Measurements from ENCODE around the gene CDCP2. TPM values are rescaled to one million over a fixed set of nuclear protein-coding genes. Genes with fewer than 3 reads are reported as not detected.

The CDCP2 gene
- total and polyA plus RNA-seq, 2 of the 8 experiments (the other 6 are each of a cell fraction or from before 2014, with no cell fraction given) = not detected

DNA sequence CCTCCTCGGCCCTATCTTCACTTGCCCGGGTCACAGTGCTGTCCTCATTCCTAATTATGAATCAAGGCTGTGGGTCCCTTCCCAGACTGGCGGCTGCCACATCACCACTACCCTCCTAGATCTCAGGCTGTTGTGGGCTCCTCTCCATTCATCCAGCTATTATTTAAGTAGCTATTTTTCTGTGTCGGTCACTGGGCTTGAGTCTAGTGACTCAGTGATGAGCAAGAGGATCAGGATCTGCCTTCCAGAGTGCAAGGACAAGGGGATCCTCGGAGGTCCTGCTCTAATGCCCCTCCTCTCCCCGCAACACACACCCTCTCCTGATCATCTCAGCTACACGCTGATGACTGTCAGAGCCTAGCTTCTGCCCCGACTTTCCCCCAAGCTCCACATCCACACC lies 34.1 kb downstream of the CDCP2 start:
- WGBS, 2 experiments (ENCODE audit: extremely low coverage in 1 of 2, insufficient coverage in 1 of 2, insufficient read length in 1 of 2, insufficient replicate concordance in 2 of 2, low coverage in 1 of 2, low lambda C conversion rate in 2 of 2, missing lambda C conversion rate in 1 of 2) = 90% methylated on average over 8 of the region's 8 CpGs; no CpG with 5 or more reads in 1 of the 2 experiments
- H3K14ac ChIP-seq (ENCODE audit: insufficient read length) = no peak overlapping the region
- H2AFZ ChIP-seq (ENCODE audit: low read length) = no peak overlapping the region
- CTCF ChIA-PET (ENCODE audit: partially characterized antibody) = interaction anchor here (0.6 to 1.9 kb wide), 11 partner anchors 8 to 637 kb away, joined by 3 to 9 read pairs (median 3); no protein-coding TSS in a partner anchor
- H2BK12ac ChIP-seq (ENCODE audit: low read depth, low read length) = no peak overlapping the region
- FAIRE-seq (no peak), DNase-seq (ENCODE audit: low read depth in 1 of 2, low spot score in 2 of 2) (no peak)
- no peak overlapping the region for H3K9ac ChIP-seq (replicated peaks in 1 of 4; ENCODE audit: extremely low read depth in 1 of 4, low read depth in 3 of 4, low read length in 3 of 4)
- peaks cover 0 to 11% (median 8%) of the 10 kb centered on the region in 4 experiments; a peak in 5 of 7 replicates for H3K27me3 ChIP-seq (replicated peaks in 1 of 4; ENCODE audit: control insufficient read depth in 3 of 4, extremely low read depth in 1 of 4, insufficient read depth in 3 of 4, low read length in 3 of 4)
- H4K5ac ChIP-seq (ENCODE audit: insufficient read length, low read depth, low read length) = no peak overlapping the region
- no peaks in the 10 kb centered on the region for H3K79me1 ChIP-seq (ENCODE audit: low read depth, low read length)
- no peak overlapping the region for H2BK20ac ChIP-seq (ENCODE audit: low read length)
- H4K91ac ChIP-seq (replicated peaks; ENCODE audit: insufficient read length, low read length) = no peak overlapping the region
- no peaks in the 10 kb centered on the region for H3K36me3 ChIP-seq (ENCODE audit: control insufficient read depth in 2 of 4, insufficient read depth in 4 of 4, low read length in 3 of 4)
- no peak overlapping the region for H4K8ac ChIP-seq (ENCODE audit: extremely low read depth, insufficient read depth, low read length)
- no peak overlapping the region for H3K27ac ChIP-seq (ENCODE audit: low read depth, low read length)
- H3K4me3 ChIP-seq (ENCODE audit: extremely low read depth in 1 of 4, insufficient read depth in 2 of 4, low read depth in 3 of 4, low read length in 4 of 4) = no peak overlapping the region
- H3K56ac ChIP-seq (replicated peaks; ENCODE audit: insufficient read length, low read depth, low read length) = no peak overlapping the region
- H3K79me2 ChIP-seq (ENCODE audit: control insufficient read depth in 1 of 2, insufficient read depth in 2 of 2, low read length in 2 of 2) = no peaks in the 10 kb centered on the region
- H2BK15ac ChIP-seq (ENCODE audit: low read length) = no peak overlapping the region
- H4K20me1 ChIP-seq (replicated peaks in 1 of 2; ENCODE audit: control insufficient read depth in 1 of 2, insufficient read depth in 2 of 2, low read length in 2 of 2) = peaks cover 0 to 7% of the 10 kb centered on the region in 2 experiments
- peaks cover 1 to 18% (median 9%) of the 10 kb centered on the region in 4 experiments for H3K4me1 ChIP-seq (replicated peaks in 1 of 4; ENCODE audit: control insufficient read depth in 3 of 4, insufficient read depth in 4 of 4, low read length in 3 of 4)
- no peak overlapping the region for H3K18ac ChIP-seq (ENCODE audit: extremely low read depth, low read length)
- no peaks in the 10 kb centered on the region for H3K9me3 ChIP-seq (ENCODE audit: insufficient read depth in 2 of 2, low read depth in 1 of 2, low read length in 1 of 2)
- no peak overlapping the region for H3K4me2 ChIP-seq (ENCODE audit: insufficient read depth in 1 of 2, low read depth in 2 of 2, low read length in 2 of 2)
- peaks cover 13% of the 10 kb centered on the region; the same call in 1 of the 2 replicates for H3K23me2 ChIP-seq (ENCODE audit: low read depth, low read length)
- no peak overlapping the region for H3K4ac ChIP-seq (replicated peaks; ENCODE audit: insufficient read length, low read depth, low read length)
- H2BK5ac ChIP-seq (ENCODE audit: low read depth, low read length) = no peak overlapping the region
- H2AK5ac ChIP-seq (ENCODE audit: low read depth, low read length) = no peak overlapping the region
- POLR2A ChIA-PET (ENCODE audit: partially characterized antibody) = no interaction called here
- H3K23ac ChIP-seq (ENCODE audit: insufficient read length) = no peak overlapping the region
- no peak overlapping the region for H2BK120ac ChIP-seq (replicated peaks; ENCODE audit: low read depth, low read length)
- TF ChIP-seq JUN (IDR thresholded peaks at IDR 0.05; ENCODE audit: low read depth, low read length) = no peak
- TF ChIP-seq SAP30 (IDR thresholded peaks at IDR 0.05; ENCODE audit: insufficient read depth, insufficient replicate concordance, low read length) = no peak
- TF ChIP-seq CREB1 (IDR thresholded peaks at IDR 0.05) = no peak
- no peak for TF ChIP-seq RFX5 (IDR thresholded peaks at IDR 0.05; ENCODE audit: borderline replicate concordance, low read depth, low read length)
- TF ChIP-seq CBX8 (IDR thresholded peaks at IDR 0.05; ENCODE audit: borderline replicate concordance, low read depth, low read length) = no peak
- no peak for TF ChIP-seq SUZ12 (IDR thresholded peaks at IDR 0.05; ENCODE audit: low read length)
- TF ChIP-seq HDAC2 (IDR thresholded peaks at IDR 0.05; ENCODE audit: borderline replicate concordance in 1 of 2, low read depth in 2 of 2, low read length in 2 of 2) = no peak
- no peak for TF ChIP-seq TEAD4 (IDR thresholded peaks at IDR 0.05; ENCODE audit: low read depth, low read length)
- no peak for TF ChIP-seq TCF12 (IDR thresholded peaks at IDR 0.05; ENCODE audit: low read depth, low read length)
- TF ChIP-seq BACH1 (IDR thresholded peaks at IDR 0.05; ENCODE audit: low read length) = no peak
- no peak for TF ChIP-seq HDAC6 (IDR thresholded peaks at IDR 0.05; ENCODE audit: low read depth, low read length)
- TF ChIP-seq SP4 (IDR thresholded peaks at IDR 0.05; ENCODE audit: low read length) = no peak
- TF ChIP-seq TBP (IDR thresholded peaks at IDR 0.05; ENCODE audit: low read depth, low read length) = no peak
- no peak for TF ChIP-seq KDM4A (IDR thresholded peaks at IDR 0.05; ENCODE audit: low read depth, low read length, severe bottlenecking)
- TF ChIP-seq, protein P1, sequence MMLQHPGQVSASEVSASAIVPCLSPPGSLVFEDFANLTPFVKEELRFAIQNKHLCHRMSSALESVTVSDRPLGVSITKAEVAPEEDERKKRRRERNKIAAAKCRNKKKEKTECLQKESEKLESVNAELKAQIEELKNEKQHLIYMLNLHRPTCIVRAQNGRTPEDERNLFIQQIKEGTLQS (IDR thresholded peaks at IDR 0.05; ENCODE audit: insufficient read depth, low read depth, low read length) = no peak

Measured in H1 (cell line).